HG03457 (cell line): ENCODE measurements around the gene RPP38.

Experiments used
- ATAC-seq: cut with Tn5 transposase; IDR thresholded peaks from one replicate; pipeline ENCODE4 v1.9.1; 2021; ENCODE audit warnings: moderate number of reproducible peaks; ENCODE audit not compliant: unreplicated experiment

Gene RPP38

GRCh38 chr10:15106352-15107013 is 9.3 kb downstream of the RPP38 start:
- peak; percentile 67 for ATAC-seq

- ATAC-seq, result no peak
These were observed 15.5 kb downstream of the RPP38 start for GRCh38 chr10:15112657-15113056.

DNA sequence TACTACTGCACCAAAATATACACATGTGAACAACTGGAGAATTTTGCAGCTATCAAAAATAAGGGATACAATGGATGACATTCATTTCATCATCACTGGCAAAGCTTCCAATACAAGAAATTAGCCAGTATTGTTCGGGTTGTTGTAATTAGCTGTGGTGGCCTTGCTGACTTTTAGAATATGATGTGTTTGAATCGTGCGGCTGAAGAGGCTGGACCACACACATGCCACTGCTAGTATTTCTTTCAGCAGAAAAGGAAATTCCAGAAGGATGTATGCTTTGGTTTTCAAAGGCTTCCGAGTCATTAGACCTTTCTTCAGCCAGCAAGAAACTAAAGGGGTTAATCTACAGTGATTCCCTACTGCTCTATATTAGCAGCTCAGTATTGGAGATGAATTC is 16.6 kb downstream of the RPP38 start:
- no peak for ATAC-seq

DNA sequence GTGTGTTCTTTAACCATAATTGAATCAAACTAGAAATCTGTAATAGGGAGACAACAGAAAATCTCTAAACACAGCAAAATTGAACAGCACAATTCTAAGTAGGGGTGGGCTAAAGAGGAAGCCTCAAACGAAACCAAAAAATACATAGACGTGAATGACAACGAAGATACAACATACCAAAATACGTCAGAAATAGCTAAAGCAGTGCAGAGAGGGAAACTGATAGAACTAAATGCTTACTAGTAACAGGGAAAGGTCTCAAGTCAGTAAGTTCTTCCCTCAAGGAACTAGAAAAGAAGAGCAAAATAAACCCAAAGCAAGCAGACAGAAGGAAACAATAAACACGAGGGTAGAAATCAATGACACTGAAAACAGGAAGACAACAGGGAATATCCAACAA is 19.1 kb downstream of the RPP38 start:
- no peak for ATAC-seq

- no peak for ATAC-seq
These were observed 21.5 kb downstream of the RPP38 start for GRCh38 chr10:15118615-15119014.

DNA sequence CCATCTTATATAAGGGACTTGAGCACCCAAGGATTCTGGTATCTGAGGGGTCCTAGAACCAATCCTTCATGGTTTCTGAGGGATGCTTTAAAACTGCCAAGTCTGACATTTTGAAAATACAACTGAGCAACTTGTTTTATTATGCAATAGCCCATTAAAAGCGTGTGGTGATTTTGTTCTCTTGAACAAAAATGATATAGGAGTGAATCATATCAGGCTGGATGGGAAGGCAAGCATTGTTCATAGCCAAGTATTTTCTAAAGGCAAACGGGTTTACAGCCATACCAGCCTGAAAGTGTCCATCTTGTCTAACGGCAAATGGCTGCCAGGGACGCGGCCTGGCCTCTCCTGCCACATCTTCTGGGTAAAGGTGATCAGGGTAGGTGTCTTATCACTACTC is 23.4 kb downstream of the RPP38 start:
- ATAC-seq, result no peak

DNA sequence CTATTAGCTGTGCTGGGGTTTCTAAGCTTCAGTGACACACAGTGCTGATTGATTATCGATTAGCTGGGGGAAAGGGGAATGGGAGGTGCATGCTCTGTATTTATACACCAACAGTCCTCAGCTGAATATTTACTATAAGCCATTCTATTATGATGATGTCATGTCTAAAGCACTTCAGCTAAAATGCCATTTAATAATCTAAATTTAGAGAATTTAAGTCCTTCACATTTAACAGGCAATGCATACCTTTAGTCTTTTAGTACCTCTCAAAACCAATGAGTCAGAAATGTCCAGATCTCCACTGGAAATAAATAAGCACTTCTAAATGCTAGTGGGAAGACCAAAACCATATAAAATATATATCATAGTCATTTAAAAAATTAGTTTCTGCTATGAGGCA is 24.6 kb downstream of the RPP38 start:
- no peak for ATAC-seq

DNA sequence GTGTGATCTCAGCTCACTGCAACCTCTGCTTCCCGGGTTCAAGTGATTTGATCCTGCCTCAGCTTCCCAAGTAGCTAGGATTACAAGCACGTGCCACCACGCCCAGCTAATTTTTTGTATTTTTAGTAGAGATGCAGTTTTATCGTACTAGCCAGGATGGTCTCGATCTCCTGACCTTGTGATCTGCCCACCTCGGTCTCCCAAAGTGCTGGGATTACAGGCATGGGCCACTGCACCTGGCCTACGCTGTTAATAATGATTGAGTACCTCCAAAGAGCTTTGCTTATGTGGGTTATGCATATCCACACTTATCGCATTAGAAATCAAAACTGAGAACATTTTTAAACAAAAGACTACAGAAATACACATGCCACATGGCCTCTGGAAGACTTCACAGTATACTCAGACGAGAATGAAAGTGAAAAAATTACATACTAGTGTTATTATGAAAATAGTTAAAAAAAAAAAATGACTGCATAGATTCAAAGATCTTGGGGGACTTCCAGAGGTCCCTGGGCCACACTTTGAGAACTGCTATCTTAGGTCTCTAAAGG is 25.4 kb downstream of the RPP38 start:
- peak; percentile 73 for ATAC-seq

GRCh38 chr10:15123749-15124184 is 26.6 kb downstream of the RPP38 start:
- ATAC-seq, result no peak

DNA sequence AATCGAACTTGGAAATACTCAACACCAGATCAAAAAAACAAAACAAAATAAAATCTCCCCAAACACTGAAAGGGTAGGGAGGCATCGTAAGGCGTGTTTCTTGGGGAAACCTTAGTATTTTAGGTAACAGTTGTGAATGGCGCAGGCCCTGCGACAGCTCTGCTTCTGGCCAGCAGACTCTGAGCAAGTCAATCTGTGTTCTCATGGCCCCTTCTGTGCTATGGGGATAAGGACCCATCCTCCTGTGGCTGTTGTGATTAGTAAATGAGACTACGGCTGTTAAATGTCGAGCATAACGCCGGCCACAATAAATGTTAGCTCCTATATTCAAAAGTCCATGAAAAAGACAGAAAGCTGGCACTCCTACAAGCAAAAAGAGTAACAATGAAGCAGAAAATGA is 27.0 kb downstream of the RPP38 start:
- ATAC-seq, result no peak

GRCh38 chr10:15124908-15125307 is 27.8 kb downstream of the RPP38 start:
- ATAC-seq, result no peak

GRCh38 chr10:15131330-15131729 is 34.2 kb downstream of the RPP38 start:
- no peak for ATAC-seq

- ATAC-seq, result no peak
These were observed 39.2 kb downstream of the RPP38 start for GRCh38 chr10:15136129-15137035.

DNA sequence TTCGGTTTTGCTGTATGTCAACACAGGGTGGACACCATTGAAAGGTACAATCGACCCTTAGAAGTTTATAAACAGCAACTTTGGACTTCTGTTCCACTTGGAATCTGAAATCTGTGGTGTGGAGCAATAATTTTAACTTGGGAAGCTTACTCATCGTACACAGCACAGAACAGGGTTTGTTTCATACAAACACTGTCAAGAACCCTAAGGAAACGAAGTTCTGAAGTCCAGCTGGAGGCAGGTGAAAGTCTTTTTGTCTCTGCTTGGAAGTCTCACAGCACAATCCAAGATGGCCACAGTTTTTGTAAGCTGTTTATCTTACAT is 39.8 kb downstream of the RPP38 start:
- no peak for ATAC-seq

- no peak for ATAC-seq
These were observed 40.5 kb downstream of the RPP38 start for GRCh38 chr10:15137636-15138035.

DNA sequence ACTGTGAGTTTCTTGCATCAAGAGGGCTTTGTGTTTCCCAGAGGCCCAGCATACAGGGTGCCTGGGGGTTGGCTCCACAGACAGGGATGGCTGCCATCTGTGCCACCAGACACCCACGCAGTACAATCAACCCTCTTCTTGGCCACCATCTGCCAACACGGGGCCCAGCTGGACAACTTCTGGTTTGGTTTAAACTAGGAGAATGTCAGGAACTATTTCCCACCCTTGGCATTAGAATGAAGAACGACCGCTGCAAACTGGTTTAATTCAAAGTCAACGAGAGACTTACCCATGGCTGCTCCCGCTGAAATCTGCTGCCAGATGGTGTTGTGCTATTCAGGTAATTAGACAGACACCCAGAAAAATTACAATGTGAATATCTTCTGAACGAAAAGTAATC is 43.5 kb downstream of the RPP38 start:
- no peak for ATAC-seq

DNA sequence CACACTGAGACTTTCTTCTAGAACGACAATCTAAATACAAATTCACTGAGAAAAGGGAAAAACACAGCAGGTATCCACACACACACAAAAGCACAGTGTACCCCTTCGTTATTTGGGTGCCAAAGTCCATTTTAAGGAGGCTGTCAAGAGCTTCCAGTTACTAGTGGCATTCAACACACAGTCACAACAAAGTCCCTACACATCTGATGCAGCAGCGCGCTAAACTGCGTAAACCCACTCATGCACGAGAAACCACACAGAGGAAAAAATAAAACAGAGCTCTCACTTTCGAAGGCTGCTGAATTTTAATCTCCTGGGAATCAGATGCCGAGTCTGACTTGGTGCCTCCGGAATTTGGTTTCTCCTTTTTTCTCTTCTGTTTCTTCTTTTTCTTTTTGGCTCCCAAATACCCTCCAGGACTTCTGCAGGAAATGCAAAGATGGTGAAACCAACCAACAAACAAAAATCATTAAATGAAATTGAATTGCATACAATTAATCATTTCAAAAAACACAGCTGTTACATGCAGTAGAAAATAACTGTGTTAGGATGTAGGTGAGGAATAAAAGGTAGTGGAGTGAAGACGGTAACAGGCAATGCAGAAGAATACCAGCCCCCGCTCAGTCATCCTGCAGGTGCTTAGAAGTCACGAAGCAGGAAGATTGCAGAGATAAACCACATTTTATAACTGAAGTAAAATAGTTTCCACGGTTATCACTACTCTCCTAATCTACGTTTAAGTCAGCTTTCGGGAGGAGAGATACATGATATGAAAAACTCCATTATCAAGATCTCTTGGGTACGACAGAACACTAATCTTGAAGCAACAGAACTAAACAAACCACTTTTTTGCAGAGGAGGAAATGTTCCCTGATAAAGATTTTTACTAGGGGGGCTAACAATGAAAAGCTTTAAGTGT is 44.2 kb downstream of the RPP38 start:
- peak; percentile 81 for ATAC-seq

DNA sequence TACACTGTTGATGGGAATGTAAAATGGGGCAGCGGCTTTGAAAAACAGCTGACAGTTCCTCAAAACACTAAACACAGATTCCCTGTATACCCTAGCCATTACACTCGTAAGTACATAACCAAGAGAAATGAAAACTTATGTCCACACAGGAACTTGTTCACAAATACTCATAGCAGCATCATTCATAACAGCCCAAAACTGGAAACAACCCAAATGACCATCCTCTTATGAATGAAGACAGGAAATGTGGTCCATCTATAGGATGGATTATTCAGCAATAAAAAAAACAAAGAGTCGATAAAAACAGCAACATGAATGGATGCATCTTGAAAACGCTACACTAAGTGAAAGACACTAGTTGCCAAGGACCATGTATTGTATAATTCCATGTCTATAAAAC is 47.6 kb downstream of the RPP38 start:
- no peak for ATAC-seq

GRCh38 chr10:15146366-15146765 is 49.2 kb downstream of the RPP38 start:
- no peak for ATAC-seq

DNA sequence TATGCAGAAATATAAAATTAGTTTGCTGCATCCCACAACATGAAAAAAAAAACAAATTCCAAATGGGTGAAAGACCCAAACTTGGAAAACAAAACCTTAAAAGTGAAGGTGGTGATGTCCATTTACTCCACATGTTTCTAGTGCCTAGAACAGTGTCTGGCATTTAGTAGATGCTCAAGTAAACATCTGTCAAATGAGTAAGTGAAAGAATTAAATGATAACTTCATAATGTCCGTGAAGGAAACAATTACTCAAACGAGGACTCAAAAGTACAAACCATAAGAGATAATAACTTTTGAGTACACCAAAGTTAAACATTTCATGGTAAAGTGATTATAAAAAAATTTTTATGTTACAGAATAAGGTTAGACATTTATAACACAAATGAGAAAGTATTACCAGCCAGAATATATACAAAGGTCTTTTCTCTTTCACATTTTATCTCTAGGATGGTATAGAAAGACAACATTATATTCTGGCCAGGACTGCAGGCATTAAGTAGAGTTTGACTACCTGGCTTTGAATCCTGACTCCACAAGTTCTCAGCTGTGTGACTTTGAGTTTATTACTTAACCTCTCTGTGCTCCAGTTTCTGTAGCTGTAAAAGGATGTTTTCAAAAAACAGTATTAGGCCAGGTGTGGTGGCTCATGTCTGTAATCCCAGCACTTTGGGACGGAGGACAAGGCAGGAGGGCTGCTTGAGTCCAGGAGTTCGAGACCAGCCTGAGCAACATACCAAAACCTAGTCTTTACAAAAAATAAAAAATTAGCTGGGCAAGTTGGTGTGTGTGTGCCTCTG is 50.6 kb downstream of the RPP38 start:
- no peak for ATAC-seq
